ENCODE measurements around the gene KIRREL1.
A peak's percentile ranks its signal among the peaks of the same experiment; 100 is the strongest.

Gene KIRREL1

GRCh38 chr1:157993147-157993917 is at the start of gene KIRREL1:
KIRREL1 (plus strand) TSS chr1:157993645; CDS start chr1:157993677, 32 bp downstream.
- peak within 1 kb of the TSS; percentile 79 for H3K4me3 ChIP-seq (replicated peaks; ENCODE audit: low read depth, low read length)
- DNase-seq (ENCODE audit: extremely low read depth, low read depth), result no peak
- TF ChIP-seq CTCF (IDR thresholded peaks at IDR 0.05; ENCODE audit: low read depth, low read length, missing control alignments), result no peak

GRCh38 chr1:157944663-157945280 is 48.7 kb upstream of the KIRREL1 start:
- H3K4me3 ChIP-seq (replicated peaks; ENCODE audit: low read depth, low read length), result no peak overlapping the region
- no peak for TF ChIP-seq CTCF (IDR thresholded peaks at IDR 0.05; ENCODE audit: low read depth, low read length, missing control alignments)
- DNase-seq (ENCODE audit: extremely low read depth, low read depth), result no peak

GRCh38 chr1:157948312-157949073 is 45.0 kb upstream of the KIRREL1 start:
- DNase-seq (ENCODE audit: extremely low read depth, low read depth), result no peak
- TF ChIP-seq CTCF (IDR thresholded peaks at IDR 0.05; ENCODE audit: low read depth, low read length, missing control alignments), result peak; percentile 55
- no peak overlapping the region for H3K4me3 ChIP-seq (replicated peaks; ENCODE audit: low read depth, low read length)

GRCh38 chr1:157949074-157949354 is 44.4 kb upstream of the KIRREL1 start:
- no peak for DNase-seq (ENCODE audit: extremely low read depth, low read depth)
- H3K4me3 ChIP-seq (replicated peaks; ENCODE audit: low read depth, low read length), result no peak overlapping the region
- TF ChIP-seq CTCF (IDR thresholded peaks at IDR 0.05; ENCODE audit: low read depth, low read length, missing control alignments), result no peak

GRCh38 chr1:157951230-157951629 is 42.2 kb upstream of the KIRREL1 start:
- no peak overlapping the region for H3K4me3 ChIP-seq (replicated peaks; ENCODE audit: low read depth, low read length)
- TF ChIP-seq CTCF (IDR thresholded peaks at IDR 0.05; ENCODE audit: low read depth, low read length, missing control alignments), result no peak
- DNase-seq (ENCODE audit: extremely low read depth, low read depth), result no peak

GRCh38 chr1:157952601-157953000 is 40.8 kb upstream of the KIRREL1 start:
- no peak for TF ChIP-seq CTCF (IDR thresholded peaks at IDR 0.05; ENCODE audit: low read depth, low read length, missing control alignments)
- no peak for DNase-seq (ENCODE audit: extremely low read depth, low read depth)
- H3K4me3 ChIP-seq (replicated peaks; ENCODE audit: low read depth, low read length), result no peak overlapping the region
